HepG2 (cell line): ENCODE data around the gene TFAP2A.

ENCODE experiments used
- RBFOX2 ChIP-seq: fragments of 200-400 bp; formaldehyde crosslinking; IDR thresholded peaks from 2 replicates; pipeline ENCODE4 v1.6.1; 2017; ENCODE audit warnings: low read depth, mild to moderate bottlenecking, low read length
- TRIM24 ChIP-seq: sonication (generic); formaldehyde crosslinking; IDR thresholded peaks from 2 replicates; pipeline ENCODE4 v1.8.0; 2022; ENCODE audit warnings: mild to moderate bottlenecking, missing genetic modification reagents
- TF ChIP-seq, protein P1 (sequence below): sonication (generic); formaldehyde crosslinking; IDR thresholded peaks from 2 replicates; pipeline ENCODE4 v1.8.0; 2022; ENCODE audit warnings: low read depth, missing genetic modification reagents
- TF ChIP-seq, protein P2 (sequence below): sonication (generic); formaldehyde crosslinking; IDR thresholded peaks from 2 replicates; pipeline ENCODE4 v1.5.0; 2020; ENCODE audit warnings: mild to moderate bottlenecking, missing genetic modification reagents, moderate library complexity
- TF ChIP-seq, protein P3 (sequence below): sonication (generic); formaldehyde crosslinking; IDR thresholded peaks from 2 replicates; pipeline ENCODE4; 2020; ENCODE audit warnings: missing genetic modification reagents, mild to moderate bottlenecking, borderline replicate concordance

DNA sequence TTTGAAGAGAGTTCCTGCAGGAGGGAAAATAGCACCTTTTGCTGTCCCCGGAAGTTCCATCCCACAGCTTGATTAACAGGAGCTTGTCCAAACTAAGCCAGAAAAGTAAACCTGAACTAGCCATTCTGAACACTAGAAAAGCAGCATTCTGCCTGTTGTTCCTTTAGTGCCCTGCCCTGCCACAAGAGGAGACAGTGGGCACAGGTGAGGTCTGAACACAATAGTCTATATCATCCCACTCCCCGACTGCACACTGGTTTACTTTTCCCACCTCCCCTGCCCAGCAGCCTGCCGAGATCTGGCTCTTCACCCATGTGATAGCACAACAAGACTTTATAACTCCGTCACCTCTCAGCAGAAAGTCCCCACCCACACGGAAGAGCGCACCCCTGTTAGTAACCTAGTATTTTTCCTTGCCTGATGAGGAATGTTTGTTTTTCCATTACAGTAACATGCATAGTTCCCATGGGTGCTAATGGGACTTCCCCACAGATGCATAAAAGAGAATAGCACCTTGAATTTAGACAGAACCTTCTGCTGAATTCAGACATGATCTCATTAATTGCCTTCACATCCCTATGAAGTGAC is 59.7 kb downstream of the TFAP2A start:
- TF ChIP-seq, protein P1, sequence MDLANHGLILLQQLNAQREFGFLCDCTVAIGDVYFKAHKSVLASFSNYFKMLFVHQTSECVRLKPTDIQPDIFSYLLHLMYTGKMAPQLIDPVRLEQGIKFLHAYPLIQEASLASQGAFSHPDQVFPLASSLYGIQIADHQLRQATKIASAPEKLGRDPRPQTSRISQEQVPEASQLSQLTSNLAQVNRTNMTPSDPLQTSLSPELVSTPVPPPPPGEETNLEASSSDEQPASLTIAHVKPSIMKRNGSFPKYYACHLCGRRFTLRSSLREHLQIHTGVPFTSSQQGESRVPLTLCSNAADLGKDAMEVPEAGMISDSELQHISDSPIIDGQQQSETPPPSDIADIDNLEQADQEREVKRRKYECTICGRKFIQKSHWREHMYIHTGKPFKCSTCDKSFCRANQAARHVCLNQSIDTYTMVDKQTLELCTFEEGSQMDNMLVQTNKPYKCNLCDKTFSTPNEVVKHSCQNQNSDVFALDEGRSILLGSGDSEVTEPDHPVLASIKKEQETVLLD = no peak
- TF ChIP-seq RBFOX2 (no peak), TRIM24 (no peak)
- TF ChIP-seq, protein P2, sequence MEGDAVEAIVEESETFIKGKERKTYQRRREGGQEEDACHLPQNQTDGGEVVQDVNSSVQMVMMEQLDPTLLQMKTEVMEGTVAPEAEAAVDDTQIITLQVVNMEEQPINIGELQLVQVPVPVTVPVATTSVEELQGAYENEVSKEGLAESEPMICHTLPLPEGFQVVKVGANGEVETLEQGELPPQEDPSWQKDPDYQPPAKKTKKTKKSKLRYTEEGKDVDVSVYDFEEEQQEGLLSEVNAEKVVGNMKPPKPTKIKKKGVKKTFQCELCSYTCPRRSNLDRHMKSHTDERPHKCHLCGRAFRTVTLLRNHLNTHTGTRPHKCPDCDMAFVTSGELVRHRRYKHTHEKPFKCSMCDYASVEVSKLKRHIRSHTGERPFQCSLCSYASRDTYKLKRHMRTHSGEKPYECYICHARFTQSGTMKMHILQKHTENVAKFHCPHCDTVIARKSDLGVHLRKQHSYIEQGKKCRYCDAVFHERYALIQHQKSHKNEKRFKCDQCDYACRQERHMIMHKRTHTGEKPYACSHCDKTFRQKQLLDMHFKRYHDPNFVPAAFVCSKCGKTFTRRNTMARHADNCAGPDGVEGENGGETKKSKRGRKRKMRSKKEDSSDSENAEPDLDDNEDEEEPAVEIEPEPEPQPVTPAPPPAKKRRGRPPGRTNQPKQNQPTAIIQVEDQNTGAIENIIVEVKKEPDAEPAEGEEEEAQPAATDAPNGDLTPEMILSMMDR = no peak
- TF ChIP-seq, protein P3, sequence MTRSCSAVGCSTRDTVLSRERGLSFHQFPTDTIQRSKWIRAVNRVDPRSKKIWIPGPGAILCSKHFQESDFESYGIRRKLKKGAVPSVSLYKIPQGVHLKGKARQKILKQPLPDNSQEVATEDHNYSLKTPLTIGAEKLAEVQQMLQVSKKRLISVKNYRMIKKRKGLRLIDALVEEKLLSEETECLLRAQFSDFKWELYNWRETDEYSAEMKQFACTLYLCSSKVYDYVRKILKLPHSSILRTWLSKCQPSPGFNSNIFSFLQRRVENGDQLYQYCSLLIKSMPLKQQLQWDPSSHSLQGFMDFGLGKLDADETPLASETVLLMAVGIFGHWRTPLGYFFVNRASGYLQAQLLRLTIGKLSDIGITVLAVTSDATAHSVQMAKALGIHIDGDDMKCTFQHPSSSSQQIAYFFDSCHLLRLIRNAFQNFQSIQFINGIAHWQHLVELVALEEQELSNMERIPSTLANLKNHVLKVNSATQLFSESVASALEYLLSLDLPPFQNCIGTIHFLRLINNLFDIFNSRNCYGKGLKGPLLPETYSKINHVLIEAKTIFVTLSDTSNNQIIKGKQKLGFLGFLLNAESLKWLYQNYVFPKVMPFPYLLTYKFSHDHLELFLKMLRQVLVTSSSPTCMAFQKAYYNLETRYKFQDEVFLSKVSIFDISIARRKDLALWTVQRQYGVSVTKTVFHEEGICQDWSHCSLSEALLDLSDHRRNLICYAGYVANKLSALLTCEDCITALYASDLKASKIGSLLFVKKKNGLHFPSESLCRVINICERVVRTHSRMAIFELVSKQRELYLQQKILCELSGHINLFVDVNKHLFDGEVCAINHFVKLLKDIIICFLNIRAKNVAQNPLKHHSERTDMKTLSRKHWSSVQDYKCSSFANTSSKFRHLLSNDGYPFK (CRISPR knock-in tag) = no peak
